ENCODE data around the gene RANGAP1. TPM values are rescaled to one million over a fixed set of nuclear protein-coding genes. Genes with fewer than 3 reads are reported as not detected.

RANGAP1 gene
- total and polyA plus RNA-seq, 2 of the 13 experiments (the other 11 are each of a cell fraction or from before 2014, with no cell fraction given) = 51.8 to 83.9 TPM

GRCh38 chr22:41288245-41288946 is 2.4 kb upstream of the RANGAP1 start (continued):
- TF ChIP-seq ZNF276 (CRISPR knock-in tag; IDR thresholded peaks at IDR 0.05; ENCODE audit: low read depth) (no peak), CHCHD3 (CRISPR knock-in tag; IDR thresholded peaks at IDR 0.05) (no peak), KMT2A (CRISPR knock-in tag; IDR thresholded peaks at IDR 0.05) (no peak; the same call in 1 of the 2 replicates), MEF2D (CRISPR knock-in tag; IDR thresholded peaks at IDR 0.05) (peak; percentile 82), SMYD3 (CRISPR knock-in tag; IDR thresholded peaks at IDR 0.05) (no peak), TCF7 (IDR thresholded peaks at IDR 0.05; ENCODE audit: low read depth) (no peak), RBM39 (IDR thresholded peaks at IDR 0.05; ENCODE audit: low read depth, low read length, poor library complexity, severe bottlenecking) (no peak), ZNF484 (CRISPR knock-in tag; IDR thresholded peaks at IDR 0.05; ENCODE audit: borderline replicate concordance, low read depth) (no peak), ZNF230 (CRISPR knock-in tag; IDR thresholded peaks at IDR 0.05) (no peak), ZNF724P (CRISPR knock-in tag; IDR thresholded peaks at IDR 0.05; ENCODE audit: borderline replicate concordance) (no peak), XBP1 (CRISPR knock-in tag; IDR thresholded peaks at IDR 0.05) (no peak), ZFP91 (CRISPR knock-in tag; IDR thresholded peaks at IDR 0.05; ENCODE audit: borderline replicate concordance) (no peak), CEBPB (IDR thresholded peaks at IDR 0.05; ENCODE audit: borderline replicate concordance, low read depth, low read length) (no peak), PCBP1 (IDR thresholded peaks at IDR 0.05; ENCODE audit: borderline replicate concordance, low read depth, low read length) (no peak), DR1 (CRISPR knock-in tag; IDR thresholded peaks at IDR 0.05) (no peak), ZBTB49 (CRISPR knock-in tag; IDR thresholded peaks at IDR 0.05; ENCODE audit: borderline replicate concordance) (no peak), FLYWCH1 (CRISPR knock-in tag; IDR thresholded peaks at IDR 0.05) (no peak), MNT (IDR thresholded peaks at IDR 0.05) (no peak)
- TF ChIP-seq, protein P1, sequence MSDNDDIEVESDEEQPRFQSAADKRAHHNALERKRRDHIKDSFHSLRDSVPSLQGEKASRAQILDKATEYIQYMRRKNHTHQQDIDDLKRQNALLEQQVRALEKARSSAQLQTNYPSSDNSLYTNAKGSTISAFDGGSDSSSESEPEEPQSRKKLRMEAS (IDR thresholded peaks at IDR 0.05) = peak; percentile 5; the same call in 1 of the 2 replicates
- TF ChIP-seq, protein P2, sequence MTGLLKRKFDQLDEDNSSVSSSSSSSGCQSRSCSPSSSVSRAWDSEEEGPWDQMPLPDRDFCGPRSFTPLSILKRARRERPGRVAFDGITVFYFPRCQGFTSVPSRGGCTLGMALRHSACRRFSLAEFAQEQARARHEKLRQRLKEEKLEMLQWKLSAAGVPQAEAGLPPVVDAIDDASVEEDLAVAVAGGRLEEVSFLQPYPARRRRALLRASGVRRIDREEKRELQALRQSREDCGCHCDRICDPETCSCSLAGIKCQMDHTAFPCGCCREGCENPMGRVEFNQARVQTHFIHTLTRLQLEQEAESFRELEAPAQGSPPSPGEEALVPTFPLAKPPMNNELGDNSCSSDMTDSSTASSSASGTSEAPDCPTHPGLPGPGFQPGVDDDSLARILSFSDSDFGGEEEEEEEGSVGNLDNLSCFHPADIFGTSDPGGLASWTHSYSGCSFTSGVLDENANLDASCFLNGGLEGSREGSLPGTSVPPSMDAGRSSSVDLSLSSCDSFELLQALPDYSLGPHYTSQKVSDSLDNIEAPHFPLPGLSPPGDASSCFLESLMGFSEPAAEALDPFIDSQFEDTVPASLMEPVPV (CRISPR knock-in tag; IDR thresholded peaks at IDR 0.05) = peak; percentile 55; the same call in 1 of the 2 replicates
